SU-DHL-6 (cell line): ENCODE measurements around the gene MECR.
"Not testable (repeated sequence)": the region's sequence is repeated elsewhere in the genome, so short reads cannot be mapped to it uniquely, and the experiment has no call there.

Experiments used
- H2AFZ ChIP-seq: fragments of 200-600 bp; sonication (generic); 2 replicates; pipeline ENCODE4 v1.6.1; 2014; ENCODE audit warnings: low read depth, mild to moderate bottlenecking, moderate library complexity, mixed read lengths, antibody characterized with exemption, low read length; ENCODE audit not compliant: severe bottlenecking
- H3F3A ChIP-seq: fragments of 200-600 bp; shearing (Covaris generic); 2 replicates; pipeline ENCODE4 v1.6.0; 2016; ENCODE audit warnings: antibody characterized with exemption, mild to moderate bottlenecking; ENCODE audit not compliant: insufficient read depth
- H3K27ac ChIP-seq: fragments of 200-600 bp; sonication (generic); 2 replicates; pipeline ENCODE4 v1.5.1; 2016; ENCODE audit warnings: low read depth, mild to moderate bottlenecking, low read length, moderate library complexity, mixed read lengths
- H3K27me3 ChIP-seq: fragments of 200-600 bp; sonication (generic), shearing (Covaris generic); 2 replicates; pipeline ENCODE4 v1.6.0; 2014; ENCODE audit warnings: mild to moderate bottlenecking, low read length
- H3K36me3 ChIP-seq: fragments of 200-600 bp; sonication (generic); 2 replicates; pipeline ENCODE4 v1.6.1; 2014; ENCODE audit warnings: mild to moderate bottlenecking, low read length, mixed read lengths
- H3K4me2 ChIP-seq: fragments of 300-600, 200-600 bp; shearing (Covaris generic), sonication (generic); 2 replicates; pipeline ENCODE4 v1.6.0; 2014; ENCODE audit warnings: low read length, low read depth, mild to moderate bottlenecking; ENCODE audit not compliant: poor library complexity, severe bottlenecking
- H3K4me3 ChIP-seq: fragments of 200-600 bp; sonication (generic); 2 replicates; pipeline ENCODE4 v1.5.1; 2014; ENCODE audit warnings: antibody characterized with exemption, low read length, mild to moderate bottlenecking, mixed read lengths; ENCODE audit not compliant: insufficient read depth, poor library complexity, severe bottlenecking
- H3K79me2 ChIP-seq: fragments of 200-600 bp; sonication (generic); 2 replicates; pipeline ENCODE4 v1.6.1; 2014; ENCODE audit warnings: mild to moderate bottlenecking, low read length, moderate library complexity; ENCODE audit not compliant: insufficient read depth
- H3K9ac ChIP-seq: fragments of 200-600 bp; sonication (generic); 2 replicates; pipeline ENCODE4 v1.7.0; 2014; ENCODE audit warnings: mild to moderate bottlenecking, low read length
- H3K9me2 ChIP-seq: fragments of 200-600 bp; sonication (generic); replicated peaks from 2 replicates; pipeline ENCODE4 v1.6.1; 2014; ENCODE audit warnings: low read length; ENCODE audit not compliant: insufficient read depth
- H3K9me3 ChIP-seq: fragments of 200-600 bp; sonication (generic); 2 replicates; pipeline ENCODE4 v1.6.1; 2014; ENCODE audit warnings: low read length, mixed read lengths; ENCODE audit not compliant: insufficient read depth
- H4K20me1 ChIP-seq: fragments of 200-600 bp; sonication (generic); 2 replicates; pipeline ENCODE4 v1.6.1; 2014; ENCODE audit warnings: low read depth, mild to moderate bottlenecking, antibody characterized with exemption, low read length, moderate library complexity, mixed read lengths
- EZH2phosphoT487 ChIP-seq: fragments of 200-600 bp; sonication (generic), shearing (Covaris generic); conservative IDR thresholded peaks from 2 replicates; pipeline ENCODE4 v1.6.1; 2018; ENCODE audit warnings: mild to moderate bottlenecking, antibody characterized with exemption, low read length, moderate library complexity, mixed read lengths
- TF ChIP-seq, protein P1 (sequence below): fragments of 200-600 bp; sonication (generic); IDR thresholded peaks from one replicate; pipeline ENCODE4 v1.5.1; 2017; ENCODE audit warnings: antibody characterized with exemption, mild to moderate bottlenecking, low read length, moderate library complexity; ENCODE audit not compliant: insufficient read depth, poor library complexity, severe bottlenecking

MECR gene

GRCh38 chr1:29237129-29237821, 6.5 kb upstream of the MECR start:
- Histone ChIP-seq H2AFZ (no peak overlapping the region), H3K27me3 (no peaks in the 10 kb centered on the region), H3K27ac (no peak overlapping the region), H3F3A (no peaks in the 10 kb centered on the region), H3K4me3 (no peak overlapping the region), H4K20me1 (no peaks in the 10 kb centered on the region), H3K36me3 (no peaks in the 10 kb centered on the region), H3K9ac (no peak overlapping the region), H3K9me2 (no peaks in the 10 kb centered on the region), H3K79me2 (no peaks in the 10 kb centered on the region), H3K9me3 (no peaks in the 10 kb centered on the region), H3K4me2 (peak overlapping the region; percentile 40)
- no peak; the same call in 1 of the 2 replicates for TF ChIP-seq EZH2phosphoT487
- TF ChIP-seq, protein P1, sequence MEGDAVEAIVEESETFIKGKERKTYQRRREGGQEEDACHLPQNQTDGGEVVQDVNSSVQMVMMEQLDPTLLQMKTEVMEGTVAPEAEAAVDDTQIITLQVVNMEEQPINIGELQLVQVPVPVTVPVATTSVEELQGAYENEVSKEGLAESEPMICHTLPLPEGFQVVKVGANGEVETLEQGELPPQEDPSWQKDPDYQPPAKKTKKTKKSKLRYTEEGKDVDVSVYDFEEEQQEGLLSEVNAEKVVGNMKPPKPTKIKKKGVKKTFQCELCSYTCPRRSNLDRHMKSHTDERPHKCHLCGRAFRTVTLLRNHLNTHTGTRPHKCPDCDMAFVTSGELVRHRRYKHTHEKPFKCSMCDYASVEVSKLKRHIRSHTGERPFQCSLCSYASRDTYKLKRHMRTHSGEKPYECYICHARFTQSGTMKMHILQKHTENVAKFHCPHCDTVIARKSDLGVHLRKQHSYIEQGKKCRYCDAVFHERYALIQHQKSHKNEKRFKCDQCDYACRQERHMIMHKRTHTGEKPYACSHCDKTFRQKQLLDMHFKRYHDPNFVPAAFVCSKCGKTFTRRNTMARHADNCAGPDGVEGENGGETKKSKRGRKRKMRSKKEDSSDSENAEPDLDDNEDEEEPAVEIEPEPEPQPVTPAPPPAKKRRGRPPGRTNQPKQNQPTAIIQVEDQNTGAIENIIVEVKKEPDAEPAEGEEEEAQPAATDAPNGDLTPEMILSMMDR = no peak

DNA sequence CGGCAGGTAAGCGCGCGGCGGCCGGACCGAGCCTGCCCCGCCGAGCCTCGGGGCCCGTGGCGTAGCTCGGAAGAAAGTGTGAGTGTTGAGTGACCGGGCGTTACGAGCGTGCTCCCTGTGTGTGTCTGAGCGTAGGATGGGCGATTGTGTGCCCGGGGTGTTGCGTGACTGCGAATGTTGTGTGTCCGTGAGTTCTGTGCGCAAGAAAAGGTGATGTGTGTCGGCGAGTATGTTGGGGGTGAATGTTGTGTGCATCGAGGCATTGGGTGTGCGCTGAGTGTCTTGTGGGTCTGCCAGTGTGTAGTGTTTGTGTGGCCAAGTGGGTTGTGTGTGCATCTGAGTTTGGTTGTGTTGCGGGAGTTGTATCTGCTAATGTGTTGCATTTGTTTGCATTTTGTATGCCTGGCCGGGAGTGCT, 6.0 kb upstream of the MECR start:
- no peak overlapping the region for H3K27ac ChIP-seq
- H2AFZ ChIP-seq = no peak overlapping the region

DNA sequence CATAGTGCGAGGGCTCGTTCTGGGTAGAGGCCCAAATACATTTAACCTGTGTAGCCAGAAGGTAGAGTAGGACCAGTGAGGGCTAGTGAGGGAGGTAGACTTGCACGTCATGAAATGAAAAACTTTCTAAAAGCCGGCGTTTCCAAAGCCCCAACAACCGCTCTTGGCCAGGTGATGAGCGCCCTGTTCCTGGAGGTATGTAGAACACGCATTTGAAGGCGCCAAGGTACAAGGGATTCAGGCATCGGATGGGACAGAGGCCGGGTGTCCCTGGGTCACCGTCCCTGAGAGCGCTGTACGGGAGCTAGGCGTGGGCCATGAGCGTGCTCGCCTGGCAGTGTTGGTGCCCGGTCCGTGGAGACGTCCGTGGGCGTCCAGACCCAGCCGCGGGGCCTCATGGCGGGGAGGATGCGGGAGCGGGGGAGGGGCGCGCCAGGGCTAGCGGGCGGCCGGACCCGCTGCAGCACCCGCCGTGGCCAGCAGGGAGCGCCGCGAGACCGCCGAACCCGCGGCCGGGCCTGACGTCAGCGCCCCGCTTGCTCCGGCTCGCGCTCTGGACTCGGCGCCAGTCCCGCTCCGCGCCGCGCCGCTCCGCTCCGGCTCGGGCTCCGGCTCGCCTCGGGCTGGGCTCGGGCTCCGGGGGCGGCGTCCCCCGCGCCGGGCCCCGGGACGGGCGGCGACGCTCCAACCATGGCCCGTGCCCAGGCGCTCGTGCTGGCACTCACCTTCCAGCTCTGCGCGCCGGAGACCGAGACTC, 5.4 kb upstream of the MECR start, which contains the start of gene PTPRU:
Gene PTPRU, plus strand, starts transcription at position 568 of the 757 bp plus-strand sequence. Its CDS starts 123 bp downstream, at position 691.
- no peaks in the 10 kb centered on the region for H3K9me2 ChIP-seq
- H3F3A ChIP-seq = no peaks in the 10 kb centered on the region
- H3K4me3 ChIP-seq = peak within 1 kb of the TSS; percentile 25
- H3K79me2 ChIP-seq = no peaks in the 10 kb centered on the region
- H3K36me3 ChIP-seq = no peaks in the 10 kb centered on the region
- H3K9me3 ChIP-seq = no peaks in the 10 kb centered on the region
- peak within 1 kb of the TSS; percentile 40 for H3K4me2 ChIP-seq
- H4K20me1 ChIP-seq = no peaks in the 10 kb centered on the region
- H2AFZ ChIP-seq = no peak within 1 kb of the TSS
- TF ChIP-seq, protein P1 = peak; percentile 27
- no peak for TF ChIP-seq EZH2phosphoT487
- no peak within 1 kb of the TSS for H3K27ac ChIP-seq
- H3K27me3 ChIP-seq = no peaks in the 10 kb centered on the region
- H3K9ac ChIP-seq = no peak within 1 kb of the TSS

More for the DNA sequence above, 6.0 kb upstream of the MECR start:
- TF ChIP-seq, protein P1 = no peak
- TF ChIP-seq EZH2phosphoT487 = peak; percentile 98
- H4K20me1 ChIP-seq = no peaks in the 10 kb centered on the region
- no peak overlapping the region for H3K9ac ChIP-seq
- no peaks in the 10 kb centered on the region for H3K36me3 ChIP-seq
- H3K27me3 ChIP-seq = no peaks in the 10 kb centered on the region
- no peaks in the 10 kb centered on the region for H3K9me2 ChIP-seq
- no peaks in the 10 kb centered on the region for H3F3A ChIP-seq
- no peaks in the 10 kb centered on the region for H3K79me2 ChIP-seq
- H3K9me3 ChIP-seq = no peaks in the 10 kb centered on the region
- H3K4me3 ChIP-seq = peak overlapping the region; percentile 25
- H3K4me2 ChIP-seq = peak overlapping the region; percentile 40

DNA sequence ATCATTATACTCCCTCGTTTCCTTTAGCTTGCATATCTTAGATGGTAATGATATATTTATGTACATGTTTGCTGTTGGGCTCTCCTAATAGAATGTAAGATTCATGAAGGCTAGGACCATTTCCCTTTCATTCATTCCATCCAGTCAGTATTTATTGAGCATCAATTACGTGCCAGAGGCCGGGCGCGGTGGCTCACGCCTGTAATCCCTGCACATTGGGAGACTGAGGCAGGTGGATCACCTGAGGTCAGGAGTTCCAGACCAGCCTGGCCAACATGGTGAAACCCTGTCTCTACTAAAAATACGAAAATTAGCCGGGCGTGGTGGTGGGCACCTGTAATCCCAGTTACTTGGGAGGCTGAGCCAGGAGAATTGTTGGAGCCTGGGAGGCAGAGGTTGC, 4.1 kb upstream of the MECR start:
- H3F3A ChIP-seq, H3K9me3 ChIP-seq, H3K79me2 ChIP-seq, H4K20me1 ChIP-seq, H3K4me2 ChIP-seq, H3K4me3 ChIP-seq, H3K9me2 ChIP-seq, H2AFZ ChIP-seq, H3K36me3 ChIP-seq, H3K27me3 ChIP-seq, H3K9ac ChIP-seq, H3K27ac ChIP-seq: not testable (repeated sequence)
